Stimulated activated CD4-positive, alpha-beta T cell treated with anti-CD3 and anti-CD28 coated beads, Interleukin-15, amount 100 ng/mL, for 48 hours (primary cell): ENCODE data around the gene PEAR1.
A peak's percentile ranks its signal among the peaks of the same experiment; 100 is the strongest.

Experiments used
- DNase-seq, 2 donors: peaks; one replicate each; pipeline ENCODE4 v3.0.0-alpha.2; 2020; ENCODE audit warnings: low read depth in 2 of 2

PEAR1 gene

DNA sequence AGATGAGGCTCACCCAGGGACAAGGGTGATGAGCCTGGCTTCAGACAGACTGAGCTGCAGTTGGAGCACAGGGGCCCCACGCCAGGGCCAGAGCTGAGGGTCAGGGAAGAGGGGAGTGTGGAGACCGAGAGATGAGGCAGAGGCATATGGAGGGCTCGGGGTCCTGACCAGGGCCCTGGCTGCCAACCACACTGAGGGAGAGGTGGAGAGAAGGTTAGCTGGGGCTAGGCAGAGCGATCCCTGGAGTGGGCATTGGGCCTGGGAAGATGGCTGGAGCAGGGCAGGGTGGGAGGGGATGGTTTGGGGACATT is 8.0 kb downstream of the PEAR1 start:
- DNase-seq, result no peak

DNA sequence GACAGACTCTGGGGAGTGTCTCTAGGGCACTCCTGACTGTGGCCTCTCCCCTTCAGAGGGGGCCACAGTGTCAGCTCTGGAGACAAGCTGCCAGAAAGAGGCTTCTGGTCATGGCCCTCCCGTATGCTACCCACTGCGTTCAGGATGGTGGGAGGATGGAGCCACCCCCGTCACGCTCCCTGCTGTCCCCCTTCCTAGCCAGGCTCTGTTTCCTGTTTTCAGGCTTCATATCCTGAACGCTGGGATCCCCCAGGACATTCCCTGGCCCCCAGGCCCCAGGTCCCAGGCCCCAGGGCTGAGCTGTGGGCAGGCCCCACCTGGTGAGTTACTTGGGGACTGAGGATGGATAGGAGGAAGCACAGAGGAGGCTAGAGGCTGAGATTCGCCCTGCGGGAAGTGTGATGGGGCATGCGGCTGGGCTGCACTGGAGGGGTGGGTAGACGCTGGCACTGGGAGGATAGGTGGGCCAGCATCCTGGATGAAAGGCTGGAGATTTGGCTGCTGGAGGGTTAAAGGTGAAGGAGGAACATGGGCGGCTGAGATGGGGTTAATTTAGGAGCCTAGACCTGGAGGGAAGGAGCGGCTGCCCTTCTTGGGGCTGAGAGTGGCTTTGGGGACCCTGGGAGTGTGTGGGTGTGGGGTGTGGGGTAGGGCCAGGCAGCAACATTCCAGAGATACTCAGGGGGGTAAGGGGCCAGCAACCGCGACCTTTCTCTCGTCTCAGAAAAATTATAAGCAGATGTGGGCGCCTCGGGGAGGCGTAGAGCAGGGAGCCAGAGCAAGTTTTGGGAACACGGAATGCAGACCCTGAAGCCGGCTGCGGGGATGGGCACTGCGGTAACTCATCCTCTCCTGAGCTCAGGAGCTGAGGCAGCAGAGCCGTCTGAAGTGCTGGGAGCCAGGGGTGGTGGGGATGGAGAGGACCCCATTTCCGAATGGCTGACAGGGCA is 8.7 kb downstream of the PEAR1 start:
- DNase-seq, result no peak

DNA sequence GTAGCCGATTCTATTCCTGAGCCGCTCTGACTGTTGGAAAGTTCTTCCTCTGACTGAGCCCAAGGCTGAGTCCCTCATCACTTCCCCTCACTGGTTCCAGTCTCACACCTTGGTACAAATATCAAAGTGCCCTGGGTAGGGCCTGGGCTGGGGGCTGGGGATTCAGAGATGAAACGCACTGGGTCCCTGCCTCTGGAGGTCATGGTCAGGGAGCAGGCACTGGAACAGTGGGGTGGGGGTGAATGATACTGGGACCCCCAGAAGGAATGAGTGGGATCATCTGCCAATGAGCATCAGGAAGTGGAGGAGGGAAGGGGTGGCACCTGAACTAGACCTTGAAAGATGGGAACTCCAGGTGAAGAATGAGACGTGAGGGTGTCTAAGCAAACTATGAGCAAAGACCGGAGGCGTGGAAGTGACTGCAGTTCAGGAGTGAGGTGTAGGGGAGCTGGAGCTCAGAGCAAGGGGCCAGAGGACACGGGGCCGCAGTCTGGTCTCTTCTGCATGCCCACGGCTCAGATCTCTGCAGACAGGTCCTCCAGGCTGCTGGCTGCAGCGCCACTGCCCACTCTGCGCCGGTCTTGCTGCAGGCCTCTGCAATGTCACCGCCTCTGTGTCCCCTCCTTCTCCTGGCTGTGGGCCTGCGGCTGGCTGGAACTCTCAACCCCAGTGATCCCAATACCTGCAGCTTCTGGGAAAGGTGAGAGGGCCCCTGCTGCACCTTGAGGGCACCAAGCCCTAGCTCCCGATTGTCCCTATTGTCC is 10.0 kb downstream of the PEAR1 start:
- no peak for DNase-seq

DNA sequence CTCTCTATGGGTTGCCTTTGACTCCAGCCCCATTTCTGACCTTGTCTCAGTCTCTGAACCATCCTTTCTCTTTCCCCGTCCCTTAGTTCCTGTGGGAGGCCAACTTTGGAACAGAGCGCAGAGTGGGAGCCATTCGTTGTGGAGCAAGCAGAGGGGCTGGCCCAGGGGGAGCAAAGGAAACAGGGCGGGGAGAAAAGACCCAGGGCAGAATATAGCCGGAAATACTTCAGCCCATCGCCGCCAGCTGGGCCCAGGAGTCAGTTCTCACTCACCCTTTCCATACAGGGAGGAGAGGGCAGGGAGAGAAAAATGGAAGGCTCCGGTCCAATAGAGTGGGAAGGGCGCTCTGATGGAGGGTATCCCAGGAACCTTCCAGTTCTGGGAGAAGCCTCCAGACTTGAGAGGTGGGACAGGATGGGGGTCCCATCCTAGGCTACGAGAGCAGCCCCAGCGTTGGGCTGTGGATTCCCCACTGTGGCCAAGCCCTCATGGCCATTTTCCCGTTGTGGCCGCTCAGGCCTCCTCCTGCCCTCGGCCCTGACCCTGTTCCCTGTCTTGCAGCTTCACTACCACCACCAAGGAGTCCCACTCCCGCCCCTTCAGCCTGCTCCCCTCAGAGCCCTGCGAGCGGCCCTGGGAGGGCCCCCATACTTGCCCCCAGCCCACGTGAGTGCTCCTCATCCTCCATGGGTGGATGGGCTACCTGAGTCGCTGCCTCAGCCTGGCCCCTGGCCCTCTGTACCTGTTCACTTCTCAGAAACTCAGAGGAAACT is 10.9 kb downstream of the PEAR1 start:
- DNase-seq, result no peak

DNA sequence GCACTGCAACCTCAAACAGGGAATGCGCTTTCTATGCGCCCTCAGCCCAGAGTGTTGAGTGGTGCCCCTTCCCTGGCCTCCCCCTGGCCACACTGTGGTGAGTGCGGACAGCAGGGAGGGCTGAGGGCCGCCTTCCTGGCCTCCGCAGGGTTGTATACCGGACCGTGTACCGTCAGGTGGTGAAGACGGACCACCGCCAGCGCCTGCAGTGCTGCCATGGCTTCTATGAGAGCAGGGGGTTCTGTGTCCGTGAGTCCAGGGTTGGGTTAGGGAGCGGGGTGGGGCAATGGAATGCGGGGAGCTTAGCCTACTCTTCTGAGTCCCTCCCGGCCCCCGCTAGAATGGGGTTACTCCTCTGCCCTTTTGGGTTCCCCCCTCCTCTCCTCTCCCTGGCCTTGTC is 11.7 kb downstream of the PEAR1 start:
- DNase-seq, result no peak

DNA sequence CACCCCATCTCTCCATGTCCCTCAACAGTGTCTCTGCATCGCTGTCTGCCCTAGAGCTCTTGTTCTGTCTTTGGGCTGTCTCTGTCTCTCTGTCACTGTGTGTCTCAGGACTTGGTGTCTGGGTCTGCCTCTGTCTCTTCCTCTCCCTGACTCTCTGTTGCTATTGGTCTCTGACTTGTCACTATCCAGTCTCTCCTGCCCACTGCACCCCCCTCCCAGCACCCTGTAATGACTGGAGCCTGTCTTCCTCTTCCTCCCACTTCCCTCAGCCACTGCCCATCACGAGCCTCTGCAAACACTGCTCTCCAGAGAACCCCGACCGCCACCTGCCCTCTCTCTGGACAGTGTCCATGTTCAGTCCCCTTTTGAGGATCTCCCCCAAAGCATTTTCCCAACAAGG is 12.1 kb downstream of the PEAR1 start:
- no peak for DNase-seq

DNA sequence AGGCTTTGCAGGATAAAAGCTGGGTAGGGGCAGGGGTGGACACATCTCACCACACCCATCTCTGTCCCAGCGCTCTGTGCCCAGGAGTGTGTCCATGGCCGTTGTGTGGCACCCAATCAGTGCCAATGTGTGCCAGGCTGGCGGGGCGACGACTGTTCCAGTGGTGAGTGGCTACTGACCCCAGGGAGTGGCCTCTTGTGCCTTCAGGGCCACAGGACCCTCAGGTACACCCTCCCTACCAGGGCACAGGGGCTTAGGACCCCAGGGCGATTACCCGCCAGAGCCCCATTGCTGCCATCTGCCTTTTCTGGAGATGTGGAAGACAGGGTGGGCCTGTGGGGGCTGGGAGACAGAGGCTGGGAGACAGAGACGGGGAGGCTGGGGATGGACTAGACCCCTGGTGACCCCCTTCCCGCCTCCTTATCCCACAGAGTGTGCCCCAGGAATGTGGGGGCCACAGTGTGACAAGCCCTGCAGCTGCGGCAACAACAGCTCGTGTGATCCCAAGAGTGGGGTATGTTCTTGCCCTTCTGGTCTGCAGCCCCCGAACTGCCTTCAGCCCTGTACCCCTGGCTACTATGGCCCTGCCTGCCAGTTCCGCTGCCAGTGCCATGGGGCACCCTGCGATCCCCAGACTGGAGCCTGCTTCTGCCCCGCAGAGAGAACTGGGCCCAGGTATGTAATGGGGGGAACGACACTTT is 12.8 kb downstream of the PEAR1 start:
- no peak for DNase-seq

DNA sequence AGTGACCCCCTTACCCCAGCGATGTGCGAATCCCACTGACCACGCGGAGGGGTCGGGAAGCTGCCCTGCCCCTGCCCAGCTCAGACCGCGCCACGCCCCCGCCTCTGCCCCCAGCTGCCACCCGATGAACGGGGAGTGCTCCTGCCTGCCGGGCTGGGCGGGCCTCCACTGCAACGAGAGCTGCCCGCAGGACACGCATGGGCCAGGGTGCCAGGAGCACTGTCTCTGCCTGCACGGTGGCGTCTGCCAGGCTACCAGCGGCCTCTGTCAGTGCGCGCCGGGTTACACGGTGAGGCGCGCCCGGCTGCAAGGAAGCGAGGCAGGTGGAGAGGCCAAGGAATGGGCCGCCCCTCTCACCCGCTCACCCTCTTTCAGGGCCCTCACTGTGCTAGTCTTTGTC is 15.0 kb downstream of the PEAR1 start:
- DNase-seq, result no peak

DNA sequence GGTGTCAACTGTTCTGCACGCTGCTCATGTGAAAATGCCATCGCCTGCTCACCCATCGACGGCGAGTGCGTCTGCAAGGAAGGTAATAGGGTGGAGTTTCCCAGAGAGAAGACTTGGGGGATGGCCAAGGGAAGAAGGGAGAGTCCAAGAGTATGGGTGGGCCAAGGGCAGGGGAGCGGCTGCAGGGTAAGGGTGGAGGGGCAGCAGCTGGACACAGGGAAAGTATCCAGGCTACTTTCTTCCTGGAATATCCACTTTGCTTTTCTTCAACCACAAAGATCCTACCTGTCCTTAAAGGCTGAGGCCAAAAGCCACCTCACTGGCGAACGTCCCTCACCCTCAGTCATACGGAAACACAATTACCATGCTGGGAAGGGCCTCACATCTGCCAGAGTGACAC is 15.4 kb downstream of the PEAR1 start:
- DNase-seq, result no peak

DNA sequence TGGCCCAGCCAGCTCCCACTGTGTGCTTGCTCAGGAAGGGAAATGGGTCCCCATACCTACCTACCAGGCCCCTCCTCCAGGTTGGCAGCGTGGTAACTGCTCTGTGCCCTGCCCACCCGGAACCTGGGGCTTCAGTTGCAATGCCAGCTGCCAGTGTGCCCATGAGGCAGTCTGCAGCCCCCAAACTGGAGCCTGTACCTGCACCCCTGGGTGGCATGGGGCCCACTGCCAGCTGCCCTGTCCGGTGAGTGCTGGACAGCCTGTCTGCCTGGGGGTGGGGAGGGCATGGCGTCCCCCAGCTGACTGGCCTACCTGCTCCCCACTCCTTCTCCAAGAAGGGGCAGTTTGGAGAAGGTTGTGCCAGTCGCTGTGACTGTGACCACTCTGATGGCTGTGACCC is 16.2 kb downstream of the PEAR1 start:
- no peak for DNase-seq

DNA sequence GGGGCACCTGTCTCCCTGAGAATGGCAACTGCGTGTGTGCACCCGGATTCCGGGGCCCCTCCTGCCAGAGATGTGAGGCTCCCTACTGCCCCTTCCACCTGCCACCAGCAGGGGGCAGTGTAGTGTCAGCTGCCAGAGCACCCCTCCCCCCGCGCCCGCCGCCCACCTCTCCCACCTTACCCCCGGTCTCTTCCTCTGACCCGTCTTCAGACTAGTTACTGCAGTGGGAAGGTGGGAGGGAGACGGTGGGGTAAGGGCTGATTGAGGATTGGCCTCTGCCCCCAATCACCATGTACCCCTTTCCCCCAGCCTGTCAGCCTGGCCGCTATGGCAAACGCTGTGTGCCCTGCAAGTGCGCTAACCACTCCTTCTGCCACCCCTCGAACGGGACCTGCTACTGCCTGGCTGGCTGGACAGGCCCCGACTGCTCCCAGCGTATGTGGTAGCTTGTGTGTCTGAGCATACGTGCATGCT is 16.8 kb downstream of the PEAR1 start:
- peak in 1 of 2 donors; percentile 57 for DNase-seq

DNA sequence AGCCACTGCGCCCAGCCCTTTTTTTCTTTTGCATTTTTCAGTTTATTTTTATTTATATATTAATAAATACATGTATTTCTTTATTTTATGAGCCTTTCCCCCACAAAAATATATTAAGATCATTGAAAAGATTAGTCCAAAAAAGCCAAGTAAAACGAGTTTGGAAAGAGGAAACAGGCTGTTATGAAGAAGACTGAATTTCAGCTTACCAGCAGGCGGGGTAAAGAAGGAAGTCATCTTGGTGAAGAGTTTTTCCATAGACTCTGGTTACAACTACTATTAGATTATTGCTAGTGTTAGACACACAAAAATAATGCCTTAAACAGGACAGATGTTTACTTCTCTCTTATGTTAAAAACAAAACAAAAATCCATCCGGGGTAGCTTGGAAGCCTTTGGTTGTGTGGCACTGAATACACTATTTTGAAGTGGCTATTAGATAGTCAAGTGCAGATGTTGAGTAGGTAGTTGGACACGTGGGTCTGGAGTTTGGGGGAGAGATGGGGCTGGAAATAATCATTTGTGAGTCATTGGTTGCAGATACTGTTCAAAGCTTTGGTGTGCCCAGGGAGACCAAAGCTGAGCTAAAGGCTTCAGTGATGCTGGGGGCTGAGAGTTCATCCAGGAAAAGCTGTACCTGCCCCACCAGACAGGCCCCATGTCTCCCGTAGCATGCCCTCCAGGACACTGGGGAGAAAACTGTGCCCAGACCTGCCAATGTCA is 18.2 kb downstream of the PEAR1 start:
- DNase-seq, result no peak

DNA sequence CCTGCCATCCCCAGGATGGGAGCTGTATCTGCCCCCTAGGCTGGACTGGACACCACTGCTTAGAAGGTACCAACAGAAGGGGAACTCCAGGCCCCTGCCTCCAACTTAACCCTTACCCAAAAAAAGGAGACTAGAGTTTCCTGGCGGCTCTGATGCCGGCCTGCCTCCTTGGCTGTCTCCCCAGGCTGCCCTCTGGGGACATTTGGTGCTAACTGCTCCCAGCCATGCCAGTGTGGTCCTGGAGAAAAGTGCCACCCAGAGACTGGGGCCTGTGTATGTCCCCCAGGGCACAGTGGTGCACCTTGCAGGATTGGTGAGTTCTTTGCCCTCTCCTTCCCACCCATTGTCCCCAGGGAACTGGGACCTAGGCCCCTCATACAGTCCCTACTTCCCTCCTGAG is 18.8 kb downstream of the PEAR1 start:
- DNase-seq, result no peak

DNA sequence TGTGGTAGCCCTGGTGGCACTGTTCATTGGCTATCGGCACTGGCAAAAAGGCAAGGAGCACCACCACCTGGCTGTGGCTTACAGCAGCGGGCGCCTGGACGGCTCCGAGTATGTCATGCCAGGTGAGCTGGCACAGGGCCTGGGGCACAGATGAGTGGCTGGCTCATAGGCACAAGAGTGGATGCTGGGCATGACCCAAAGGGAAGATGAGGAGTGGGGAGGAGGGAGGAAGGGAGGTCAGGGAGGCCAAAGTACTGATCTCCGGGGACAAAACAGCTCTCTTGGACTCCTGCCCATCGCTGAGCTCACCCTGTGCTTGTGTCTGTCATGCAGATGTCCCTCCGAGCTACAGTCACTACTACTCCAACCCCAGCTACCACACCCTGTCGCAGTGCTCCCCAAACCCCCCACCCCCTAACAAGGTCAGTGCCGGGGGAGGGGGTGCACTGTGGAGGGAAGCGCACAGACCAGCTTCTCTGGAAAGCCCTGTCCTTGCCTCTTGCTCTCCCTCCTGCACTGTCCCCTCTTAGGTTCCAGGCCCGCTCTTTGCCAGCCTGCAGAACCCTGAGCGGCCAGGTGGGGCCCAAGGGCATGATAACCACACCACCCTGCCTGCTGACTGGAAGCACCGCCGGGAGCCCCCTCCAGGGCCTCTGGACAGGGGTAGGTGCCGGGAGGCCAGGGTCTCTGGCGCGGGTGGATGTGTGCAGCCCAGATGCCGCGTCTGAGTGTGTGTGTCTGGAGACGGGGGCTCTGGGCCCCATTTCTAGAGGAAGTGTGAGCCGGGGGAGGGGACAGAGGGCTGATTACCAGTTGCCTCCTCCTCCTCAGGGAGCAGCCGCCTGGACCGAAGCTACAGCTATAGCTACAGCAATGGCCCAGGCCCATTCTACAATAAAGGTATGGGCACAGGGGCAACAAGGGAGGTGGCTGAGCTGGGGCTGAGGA is 19.6 kb downstream of the PEAR1 start:
- no peak for DNase-seq

DNA sequence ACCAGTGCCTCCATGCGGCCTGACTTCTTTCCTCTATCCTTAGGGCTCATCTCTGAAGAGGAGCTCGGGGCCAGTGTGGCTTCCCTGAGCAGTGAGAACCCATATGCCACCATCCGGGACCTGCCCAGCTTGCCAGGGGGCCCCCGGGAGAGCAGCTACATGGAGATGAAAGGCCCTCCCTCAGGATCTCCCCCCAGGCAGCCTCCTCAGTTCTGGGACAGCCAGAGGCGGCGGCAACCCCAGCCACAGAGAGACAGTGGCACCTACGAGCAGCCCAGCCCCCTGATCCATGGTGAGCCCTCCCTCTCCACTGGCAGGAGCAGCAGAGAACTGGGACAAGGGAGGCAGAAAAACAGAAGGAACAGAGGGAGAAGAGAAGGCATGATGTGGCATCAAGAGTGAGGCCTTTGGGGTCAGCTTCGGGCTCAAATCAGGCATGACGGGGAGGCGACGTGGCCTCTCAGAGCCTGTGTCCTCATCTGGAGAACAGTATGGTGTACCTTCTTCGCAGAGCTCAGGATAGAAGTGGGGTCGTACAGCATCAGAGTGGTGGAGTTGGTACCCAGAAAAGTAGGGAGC is 20.4 kb downstream of the PEAR1 start:
- DNase-seq, result no peak

DNA sequence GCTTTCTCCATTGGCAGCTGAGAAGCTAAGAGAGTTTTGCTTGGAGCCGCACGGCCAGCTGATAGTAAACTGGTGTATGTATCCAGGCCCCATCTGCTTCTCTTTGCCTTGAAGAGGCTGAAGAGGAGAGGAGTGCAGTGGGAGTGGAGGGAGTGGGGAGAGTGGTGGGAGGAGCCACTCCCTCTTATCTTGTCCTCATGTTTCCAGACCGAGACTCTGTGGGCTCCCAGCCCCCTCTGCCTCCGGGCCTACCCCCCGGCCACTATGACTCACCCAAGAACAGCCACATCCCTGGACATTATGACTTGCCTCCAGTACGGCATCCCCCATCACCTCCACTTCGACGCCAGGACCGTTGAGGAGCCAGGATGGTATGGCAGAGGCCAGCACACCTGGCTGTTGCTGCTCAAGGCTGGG is 20.9 kb downstream of the PEAR1 start:
- no peak for DNase-seq

DNA sequence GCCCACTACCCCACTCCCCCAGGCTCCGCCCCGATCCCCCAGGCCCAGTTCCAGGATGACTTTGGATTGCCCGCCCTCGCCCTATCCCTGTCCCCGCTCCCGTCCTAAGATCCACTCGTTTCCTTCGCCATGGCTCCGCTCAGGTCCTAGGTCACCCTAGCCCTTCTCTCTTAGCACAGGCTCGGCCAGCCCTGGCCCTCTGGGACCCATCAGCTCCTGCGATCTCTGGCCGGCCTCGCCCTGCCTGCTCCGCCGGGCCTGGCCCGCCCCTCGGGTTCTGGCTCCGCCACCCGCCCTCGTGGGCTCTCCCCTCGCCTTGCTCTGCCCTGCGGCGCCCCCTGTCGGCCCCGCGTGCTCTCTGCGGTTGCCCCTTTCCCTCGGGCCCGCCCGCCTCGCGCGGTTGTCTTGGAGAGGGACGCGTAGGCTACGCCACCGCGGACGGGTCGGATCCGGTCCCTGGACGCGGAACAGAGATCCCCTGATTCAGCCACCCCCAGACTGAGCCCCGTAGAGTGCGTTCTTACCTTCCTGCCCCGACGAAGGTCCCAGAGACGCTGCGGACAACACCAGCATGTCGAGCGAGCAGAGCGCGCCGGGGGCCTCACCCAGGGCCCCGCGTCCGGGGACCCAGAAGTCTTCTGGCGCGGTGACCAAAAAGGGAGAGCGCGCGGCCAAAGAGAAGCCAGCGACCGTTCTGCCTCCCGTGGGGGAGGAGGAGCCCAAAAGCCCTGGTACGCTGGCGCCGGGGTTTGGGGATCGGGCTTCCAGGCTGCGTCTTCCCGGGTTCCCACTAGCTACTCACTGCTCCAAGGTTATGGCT is 26.9 kb downstream of the PEAR1 start, which contains the start of gene LRRC71:
LRRC71 (plus strand) TSS at position 400 of the 820 bp plus-strand sequence; CDS start at position 572, 172 bp downstream.
- peak; percentile 53 to 71 for DNase-seq

DNA sequence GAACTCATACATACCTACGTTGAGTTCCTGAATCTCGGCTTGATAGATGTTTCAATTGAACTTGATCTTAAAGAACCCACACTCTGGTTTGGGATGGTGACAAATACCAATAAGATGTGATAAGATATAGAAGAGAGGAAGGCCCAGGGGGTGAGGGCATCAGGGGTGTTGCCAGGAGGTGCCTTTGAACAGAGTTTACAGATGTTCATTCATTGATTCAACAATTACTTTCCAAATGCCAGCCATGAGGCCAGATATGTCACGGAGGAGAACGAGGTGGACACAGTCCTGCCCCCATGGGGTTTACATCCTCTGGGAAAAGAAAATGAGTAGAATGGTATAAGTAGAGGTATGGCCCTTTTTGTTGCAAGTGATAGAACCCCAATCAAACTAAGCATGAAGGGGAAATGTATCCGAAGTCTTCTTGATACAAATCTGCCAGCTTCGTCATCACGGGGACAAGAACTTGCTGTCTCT is 27.6 kb downstream of the PEAR1 start:
- DNase-seq, result no peak
